ENCODE measurements around the gene CEP128.
A peak's percentile ranks its signal among the peaks of the same experiment; 100 is the strongest.
"Not testable (repeated sequence)": the region's sequence is repeated elsewhere in the genome, so short reads cannot be mapped to it uniquely, and the experiment has no call there.

CEP128 gene

GRCh38 chr14:80955416-80955941 lies 13.9 kb upstream of the CEP128 start, which contains the start of gene TSHR:
TSHR (plus strand) TSS chr14:80955621; CDS start chr14:80955681, 60 bp downstream.
- DNase-seq (ENCODE audit: low read depth in 2 of 2): peak in 1 of 2 donors; percentile 24
- no peak for TF ChIP-seq CTCF (IDR thresholded peaks at IDR 0.05; ENCODE audit: low read depth, low read length)

GRCh38 chr14:80954687-80955299 lies 13.3 kb upstream of the CEP128 start:
- DNase-seq (ENCODE audit: low read depth in 2 of 2): peak; percentile 78 to 82
- TF ChIP-seq CTCF (IDR thresholded peaks at IDR 0.05; ENCODE audit: low read depth, low read length): peak; percentile 77
- peak overlapping the region; percentile 59 to 61 for H3K4me3 ChIP-seq (replicated peaks in 1 of 2; ENCODE audit: low read depth in 2 of 2, low read length in 2 of 2)

More at GRCh38 chr14:80955416-80955941, 13.9 kb upstream of the CEP128 start, which contains the start of gene TSHR:
- H3K4me3 ChIP-seq (replicated peaks in 1 of 2; ENCODE audit: low read depth in 2 of 2, low read length in 2 of 2): peak within 1 kb of the TSS; percentile 59 to 61

DNA sequence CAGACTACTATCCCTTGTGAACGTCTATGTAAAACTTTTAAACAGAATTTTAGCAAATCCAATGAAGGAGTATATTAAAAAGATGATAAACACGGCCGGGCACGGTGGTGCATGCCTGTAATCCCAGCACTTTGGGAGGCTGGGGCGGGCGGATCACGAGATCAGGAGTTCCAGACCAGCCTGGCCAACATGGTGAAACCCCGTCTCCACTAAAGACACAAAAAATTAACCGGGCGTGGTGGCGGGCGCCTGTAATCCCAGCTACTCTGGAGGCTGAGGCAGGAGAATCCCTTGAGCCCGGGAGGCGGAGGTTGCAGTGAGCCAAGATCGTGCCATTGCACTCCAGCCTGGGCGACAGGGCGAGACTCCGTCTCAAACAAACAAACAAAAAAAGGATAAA lies 11.7 kb upstream of the CEP128 start:
- H3K4me3 ChIP-seq (replicated peaks in 1 of 2; ENCODE audit: low read depth in 2 of 2, low read length in 2 of 2); DNase-seq (ENCODE audit: low read depth in 2 of 2): not testable (repeated sequence)

DNA sequence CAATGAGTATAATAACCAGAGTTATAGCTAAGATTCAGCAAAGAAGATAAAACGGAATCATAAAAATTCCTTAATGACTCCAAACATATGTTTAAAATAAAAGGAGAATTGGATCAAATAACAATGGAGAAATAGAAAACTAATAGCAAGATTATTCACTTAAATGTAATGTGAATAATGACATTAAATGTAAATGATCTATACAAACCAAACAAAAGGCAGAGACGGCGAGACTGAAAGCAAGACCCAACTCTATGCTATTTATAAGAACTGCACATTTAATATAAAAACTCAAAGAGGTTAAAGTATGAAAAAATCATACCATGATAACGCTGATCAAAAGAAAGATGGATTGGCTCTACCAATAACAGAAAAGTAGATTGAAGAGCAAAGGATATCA lies 10.0 kb upstream of the CEP128 start:
- no peak for DNase-seq (ENCODE audit: low read depth in 2 of 2)
- TF ChIP-seq CTCF (IDR thresholded peaks at IDR 0.05; ENCODE audit: low read depth, low read length): no peak
- H3K4me3 ChIP-seq (replicated peaks in 1 of 2; ENCODE audit: low read depth in 2 of 2, low read length in 2 of 2): no peak overlapping the region

DNA sequence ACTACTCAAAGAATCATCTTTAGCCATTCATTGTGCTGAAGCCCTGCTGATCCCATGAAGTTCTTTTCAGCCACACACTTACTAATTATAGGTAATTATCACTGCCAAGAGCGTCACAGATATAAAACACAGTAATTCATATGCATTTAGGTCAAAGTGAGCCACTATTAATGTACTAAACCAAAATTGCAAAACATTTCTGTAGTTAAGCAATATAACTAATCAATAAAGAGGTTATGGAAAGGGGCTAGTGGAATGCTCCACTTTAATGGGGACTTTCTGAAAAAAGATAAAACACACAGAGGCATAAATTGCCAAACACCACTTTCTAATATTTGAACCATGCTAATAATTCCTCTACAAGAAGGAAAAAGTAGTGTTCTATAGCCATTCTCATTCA lies 6.8 kb upstream of the CEP128 start:
- TF ChIP-seq CTCF (IDR thresholded peaks at IDR 0.05; ENCODE audit: low read depth, low read length): no peak
- no peak for DNase-seq (ENCODE audit: low read depth in 2 of 2)
- no peak overlapping the region for H3K4me3 ChIP-seq (replicated peaks in 1 of 2; ENCODE audit: low read depth in 2 of 2, low read length in 2 of 2)

DNA sequence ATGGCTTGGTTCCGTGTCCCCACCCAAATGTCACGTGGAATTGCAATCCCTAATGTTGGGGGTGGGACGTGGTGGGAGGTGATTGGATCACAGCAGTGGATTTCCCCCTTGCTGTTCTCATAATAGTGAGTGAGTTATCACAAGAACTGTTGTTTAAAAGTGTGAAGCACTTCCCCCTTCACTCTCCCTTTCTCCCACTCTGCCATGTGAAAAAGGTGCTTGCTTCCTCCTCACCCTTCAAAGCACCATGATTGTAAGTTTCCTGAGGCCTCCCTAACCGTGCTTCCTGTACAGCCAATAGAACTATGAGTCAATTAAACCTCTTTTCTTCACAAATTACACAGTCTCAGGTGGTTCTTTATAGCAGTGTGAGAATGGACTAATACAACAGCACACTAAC lies 5.3 kb upstream of the CEP128 start:
- DNase-seq (ENCODE audit: low read depth in 2 of 2): no peak
- no peak for TF ChIP-seq CTCF (IDR thresholded peaks at IDR 0.05; ENCODE audit: low read depth, low read length)
- no peak overlapping the region for H3K4me3 ChIP-seq (replicated peaks in 1 of 2; ENCODE audit: low read depth in 2 of 2, low read length in 2 of 2)

DNA sequence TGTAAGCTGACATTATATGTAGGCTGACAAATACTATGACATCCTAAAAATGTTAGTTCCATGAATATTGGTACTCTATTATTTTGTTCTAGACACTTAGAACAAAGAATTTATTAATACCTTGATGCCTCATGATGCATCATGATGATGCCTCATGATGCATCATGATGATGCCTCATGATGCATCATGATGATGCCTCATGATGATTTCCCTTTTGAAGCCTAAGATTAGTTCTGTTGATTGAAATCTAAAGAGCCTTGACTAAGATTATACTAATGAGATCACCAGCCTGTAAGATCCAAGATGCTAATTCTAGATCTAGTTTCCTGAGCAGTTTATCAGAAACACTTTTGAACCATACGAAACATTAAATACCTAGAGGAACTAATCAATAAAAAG lies 4.6 kb upstream of the CEP128 start:
- no peak for DNase-seq (ENCODE audit: low read depth in 2 of 2)
- no peak overlapping the region for H3K4me3 ChIP-seq (replicated peaks in 1 of 2; ENCODE audit: low read depth in 2 of 2, low read length in 2 of 2)
- TF ChIP-seq CTCF (IDR thresholded peaks at IDR 0.05; ENCODE audit: low read depth, low read length): no peak

Data from cardiac fibroblast (primary cell).